Measurements from ENCODE around the gene SUFU. TPM values are rescaled to one million over a fixed set of nuclear protein-coding genes. Genes with fewer than 3 reads are reported as not detected.

Gene SUFU
- total and polyA plus RNA-seq, 2 of the 8 experiments (the other 6 are each of a cell fraction or from before 2014, with no cell fraction given): 7.0 to 10.8 TPM

- no peak for TF ChIP-seq ATF2 (IDR thresholded peaks at IDR 0.05; ENCODE audit: low read length)
- no peak for TF ChIP-seq EGR1 (IDR thresholded peaks at IDR 0.05; ENCODE audit: borderline replicate concordance, low read depth, low read length)
- TF ChIP-seq HDAC2 (IDR thresholded peaks at IDR 0.05; ENCODE audit: borderline replicate concordance in 1 of 2, low read depth in 2 of 2, low read length in 2 of 2): no peak
- no peak for TF ChIP-seq ZNF274 (IDR thresholded peaks at IDR 0.05; ENCODE audit: borderline replicate concordance, extremely low read depth, low read length)
- TF ChIP-seq TAF7 (optimal IDR thresholded peaks at IDR 0.05; ENCODE audit: borderline replicate concordance, low read depth, low read length): no peak
Observed at GRCh38 chr10:102660888-102661657, 157.3 kb downstream of the SUFU start (continued).

Measured in H1 (cell line).